NT2/D1 (cell line): Measurements from ENCODE around the gene MIF4GD.

Experiments
- SUZ12 ChIP-seq: IDR thresholded peaks from 2 replicates; pipeline ENCODE4 v1.6.1; 2011; ENCODE audit not compliant: insufficient read length, insufficient read depth; ENCODE audit errors: extremely low read depth
- YY1 ChIP-seq: IDR thresholded peaks from 2 replicates; pipeline ENCODE4 v1.6.1; 2011; ENCODE audit not compliant: insufficient read length, insufficient read depth
- ZNF274 ChIP-seq: IDR thresholded peaks from 2 replicates; pipeline ENCODE4 v1.6.1; 2011; ENCODE audit warnings: mild to moderate bottlenecking, low read depth, low read length

DNA sequence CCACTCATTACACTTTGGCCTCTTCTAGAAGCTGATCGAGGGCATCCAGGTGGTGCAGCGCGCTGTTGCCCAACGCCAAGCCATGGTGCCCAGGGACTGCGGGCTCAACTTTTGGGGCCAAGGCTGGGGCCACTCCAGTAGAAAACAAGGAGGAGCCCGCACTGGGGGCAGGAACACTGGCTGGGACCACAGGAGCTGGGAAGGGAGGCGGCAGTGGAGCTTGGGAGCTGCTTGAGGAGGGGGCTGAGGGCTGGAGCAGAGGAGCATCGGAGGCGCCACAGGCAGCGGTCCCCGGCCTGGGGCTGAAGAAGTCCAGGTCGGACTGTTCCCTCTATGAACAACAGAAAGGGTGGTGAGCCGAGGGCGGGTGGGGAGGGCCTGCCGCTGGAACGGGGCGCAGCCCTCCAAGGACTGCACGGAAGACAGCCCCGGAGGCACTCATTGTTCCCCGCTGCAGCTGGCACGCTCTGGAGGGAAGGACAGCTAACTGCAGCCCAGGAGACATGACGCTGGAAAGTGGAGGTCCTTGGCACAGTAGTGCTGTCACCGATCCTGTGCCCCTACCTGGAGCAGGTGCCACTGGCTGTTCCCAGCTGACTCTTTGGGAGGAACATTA lies 31.1 kb downstream of the MIF4GD start:
- TF ChIP-seq ZNF274: no peak
- no peak for TF ChIP-seq SUZ12
- no peak for TF ChIP-seq YY1
